ENCODE results near the gene TRPC3.

The TRPC3 gene

DNA sequence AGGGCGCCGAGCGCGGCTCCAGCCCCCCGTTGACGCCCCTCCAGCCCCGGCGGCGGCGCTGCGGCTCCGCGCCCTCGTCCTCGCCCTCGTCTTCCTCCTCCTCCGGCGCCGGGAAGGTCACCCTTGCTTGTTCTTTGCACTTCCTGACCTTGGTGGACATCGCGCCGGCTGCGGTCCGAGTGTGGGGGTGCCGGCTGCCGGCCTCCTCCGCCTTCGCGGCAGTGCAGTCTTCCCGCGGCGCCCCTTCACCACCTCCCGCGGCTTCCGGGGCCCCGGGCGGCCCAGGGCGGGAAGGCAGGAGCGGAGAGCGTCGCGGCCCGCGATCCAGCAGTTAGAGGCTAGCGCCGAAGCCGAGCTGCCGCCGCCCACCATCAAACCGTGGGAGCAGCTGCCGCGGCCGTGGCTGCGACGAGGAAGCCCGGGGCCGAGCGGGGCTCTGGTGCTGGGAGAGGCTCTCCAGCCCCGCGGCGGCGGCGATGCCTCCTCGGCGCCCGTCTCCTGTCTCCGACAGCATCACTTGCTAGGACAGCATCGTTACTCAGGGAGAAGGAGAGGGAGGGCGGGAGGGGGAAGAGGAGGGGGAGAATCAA is at the start of gene TRPC3:
TSS of gene TRPC3 (minus strand) at position 540 of the 590 bp plus-strand sequence. CDS start at position 160, 380 bp downstream.
- DNase-seq, result no peak

DNA sequence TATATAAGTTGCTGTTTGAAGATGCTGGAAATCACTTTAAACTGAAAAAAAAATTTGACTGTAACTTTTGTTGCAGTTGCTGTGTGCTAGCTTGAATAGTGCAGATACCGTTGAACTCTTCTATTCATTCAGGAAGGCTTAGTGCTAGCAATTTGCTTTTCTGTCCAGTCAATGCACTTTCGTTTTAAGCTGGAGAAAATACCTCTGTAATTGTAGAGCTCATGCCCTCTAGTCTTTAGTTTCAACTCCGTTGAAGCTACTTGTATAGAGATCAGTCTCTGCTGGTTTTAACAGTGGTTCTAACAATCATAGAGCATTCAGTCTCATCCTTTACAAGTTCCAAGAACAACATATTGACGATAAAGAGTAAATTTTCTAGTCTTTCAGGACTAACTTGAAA is 49.0 kb upstream of the TRPC3 start:
- no peak for DNase-seq

DNA sequence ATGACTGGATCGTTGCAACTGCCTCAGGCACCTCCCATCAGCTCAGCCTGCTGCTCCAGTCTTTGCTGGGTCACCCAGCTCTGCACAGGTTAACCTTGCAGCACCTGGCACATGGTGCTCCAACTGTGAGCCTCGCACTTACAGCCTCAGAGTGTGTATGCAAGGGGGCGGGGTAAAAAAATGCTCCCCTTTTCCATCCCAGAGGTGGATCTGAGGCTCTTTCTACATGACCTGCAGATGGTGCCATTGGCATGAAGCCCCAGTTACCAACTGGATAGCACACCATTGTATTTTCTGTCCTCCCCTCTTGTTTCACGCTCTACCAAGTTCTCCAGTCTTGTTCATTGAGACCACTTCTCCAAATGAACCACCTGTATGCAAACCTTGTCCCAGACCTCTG is 46.2 kb upstream of the TRPC3 start:
- no peak for DNase-seq

DNA sequence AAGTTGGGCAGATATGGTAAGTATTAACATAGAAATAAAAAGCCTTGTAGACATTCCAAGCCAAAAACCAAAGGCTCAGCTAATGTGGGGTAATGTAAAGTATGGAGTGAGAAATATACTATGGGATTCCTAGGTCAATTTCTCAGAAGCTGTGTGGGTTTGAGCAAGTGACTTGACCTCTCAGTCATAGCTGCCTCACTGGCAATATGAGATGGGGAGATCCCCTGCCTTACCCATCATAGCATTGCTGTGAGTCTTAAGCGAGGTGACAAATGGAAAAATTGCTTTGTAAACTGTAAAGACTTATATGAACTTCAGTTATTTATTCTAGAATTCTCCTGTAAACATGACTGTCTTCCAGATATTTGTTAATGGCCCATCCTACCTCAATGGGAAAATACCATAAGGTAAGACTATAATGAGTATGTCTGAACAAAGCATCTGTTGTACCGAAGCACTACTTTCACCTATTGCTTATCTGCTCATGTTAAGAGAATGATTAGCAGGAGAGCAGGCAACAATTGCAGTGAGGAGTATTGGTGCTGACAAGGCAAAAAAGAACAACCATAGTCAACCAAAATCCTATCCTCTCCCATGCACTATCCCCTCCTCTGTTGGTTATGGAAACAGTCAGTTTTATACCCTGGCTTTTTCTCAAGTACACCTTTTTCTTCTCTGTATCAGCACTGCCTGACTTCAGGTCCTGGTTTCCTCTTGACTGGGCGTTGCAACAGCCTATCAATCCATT is 44.1 kb upstream of the TRPC3 start:
- no peak for DNase-seq

DNA sequence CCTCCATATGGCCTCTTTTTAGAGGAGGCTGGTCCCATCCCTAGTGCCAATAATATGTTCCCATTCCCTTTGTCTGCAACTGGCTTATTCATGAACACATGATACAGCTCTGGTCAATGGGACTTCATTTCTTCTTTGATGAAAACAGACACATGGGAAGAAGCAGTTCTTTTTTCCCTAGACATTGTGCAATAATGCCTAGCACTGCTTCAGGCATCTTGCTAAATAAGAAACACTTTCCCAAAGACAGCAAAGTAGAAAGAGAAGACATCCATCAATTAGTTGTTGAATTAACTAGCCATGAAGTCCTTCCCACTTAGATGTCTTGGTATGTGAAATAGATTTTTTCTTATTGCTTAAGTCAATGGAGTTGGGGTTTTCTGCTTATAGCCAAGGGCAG is 40.1 kb upstream of the TRPC3 start:
- DNase-seq, result no peak

DNA sequence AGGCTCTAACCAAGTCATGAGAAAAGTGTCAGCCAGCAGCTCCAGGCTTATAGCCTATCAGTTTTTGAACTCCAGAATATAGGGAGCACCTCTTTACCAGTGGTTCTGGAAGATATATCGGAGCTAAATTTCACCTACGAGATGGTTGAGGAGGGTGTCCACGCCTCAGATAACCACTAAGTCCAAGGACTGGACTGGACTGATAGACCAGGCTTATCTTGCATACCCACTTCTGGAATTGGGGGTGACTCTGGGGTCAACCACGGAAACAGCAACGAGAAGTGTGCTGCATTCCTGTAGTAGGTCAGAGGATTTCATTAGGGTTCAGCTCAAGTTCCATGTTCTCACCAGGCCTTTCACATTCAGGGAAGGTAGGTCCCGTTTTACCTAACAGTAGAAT is 38.6 kb upstream of the TRPC3 start:
- no peak for DNase-seq

DNA sequence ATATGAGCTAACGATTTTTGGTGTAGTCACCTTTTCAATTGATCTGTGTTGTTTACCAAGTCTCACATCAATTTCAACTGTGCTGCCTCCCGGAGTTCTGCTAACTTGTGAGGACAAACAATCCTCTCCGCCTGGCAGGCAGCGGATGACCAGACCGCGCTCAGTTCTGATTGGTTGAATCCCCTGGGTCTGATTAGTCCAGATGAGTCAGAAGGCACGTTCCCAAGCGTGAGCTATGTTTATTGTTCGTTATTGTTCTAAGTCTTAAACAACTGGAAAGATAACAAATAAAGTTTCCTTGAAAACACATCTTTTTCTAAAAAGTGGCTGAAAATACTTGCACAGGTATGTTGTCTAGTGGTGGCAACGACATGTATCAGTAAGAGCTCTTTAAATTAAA is 37.9 kb upstream of the TRPC3 start:
- DNase-seq, result no peak

DNA sequence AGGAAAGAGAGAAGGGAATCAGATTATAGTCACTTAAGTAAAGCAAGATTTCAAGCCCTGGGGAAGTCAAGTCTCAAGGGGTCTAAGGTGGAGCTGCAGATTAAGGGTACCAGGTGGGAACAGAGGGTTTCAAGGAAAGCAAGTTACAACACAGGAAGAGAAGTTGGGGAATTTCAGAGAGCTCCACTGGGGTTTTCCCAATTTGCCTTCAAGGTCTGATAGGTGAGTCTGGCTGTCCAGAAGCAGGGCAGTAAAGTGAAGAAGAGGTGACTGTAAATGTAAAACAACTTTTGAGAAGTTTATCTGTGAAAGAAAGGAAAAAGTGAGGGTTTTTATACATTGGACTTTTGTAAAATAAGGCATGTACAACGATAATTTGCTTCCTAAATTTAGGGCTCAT is 37.1 kb upstream of the TRPC3 start:
- DNase-seq, result no peak

DNA sequence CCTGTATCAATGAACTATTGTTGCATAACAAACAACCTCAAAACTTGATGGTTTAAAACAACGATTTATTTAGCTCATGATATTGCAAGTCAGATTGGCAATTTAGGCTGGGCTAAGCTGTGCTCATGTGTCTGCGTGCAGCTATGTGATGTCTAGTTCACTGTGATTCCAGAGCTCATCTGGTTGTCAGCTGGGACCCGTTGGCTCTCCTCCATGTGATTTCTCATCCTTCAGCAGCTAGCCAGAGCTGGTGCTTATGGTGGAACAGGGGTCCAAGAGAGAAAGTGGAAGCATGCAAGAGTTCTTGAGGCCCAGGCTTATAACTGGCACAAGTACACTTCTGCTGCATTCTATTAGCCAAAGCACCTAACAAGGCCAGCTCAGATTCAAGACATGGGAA is 28.8 kb upstream of the TRPC3 start:
- DNase-seq, result no peak

DNA sequence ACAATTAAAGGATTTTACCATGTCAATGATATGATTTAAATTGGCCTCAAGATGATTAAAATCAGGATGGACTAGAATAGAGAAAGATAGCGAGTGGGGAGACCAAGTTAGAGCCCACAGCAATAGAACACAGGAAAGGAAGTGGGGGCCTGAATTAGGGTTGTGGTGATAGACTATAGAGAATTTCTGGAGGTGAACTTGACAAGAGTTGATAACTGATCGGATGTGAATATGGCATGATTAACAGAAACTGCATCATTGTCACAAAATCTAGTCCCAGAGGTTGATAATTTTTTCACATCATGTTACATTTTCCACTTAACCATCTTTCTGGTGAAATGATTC is 26.3 kb upstream of the TRPC3 start:
- DNase-seq, result no peak

DNA sequence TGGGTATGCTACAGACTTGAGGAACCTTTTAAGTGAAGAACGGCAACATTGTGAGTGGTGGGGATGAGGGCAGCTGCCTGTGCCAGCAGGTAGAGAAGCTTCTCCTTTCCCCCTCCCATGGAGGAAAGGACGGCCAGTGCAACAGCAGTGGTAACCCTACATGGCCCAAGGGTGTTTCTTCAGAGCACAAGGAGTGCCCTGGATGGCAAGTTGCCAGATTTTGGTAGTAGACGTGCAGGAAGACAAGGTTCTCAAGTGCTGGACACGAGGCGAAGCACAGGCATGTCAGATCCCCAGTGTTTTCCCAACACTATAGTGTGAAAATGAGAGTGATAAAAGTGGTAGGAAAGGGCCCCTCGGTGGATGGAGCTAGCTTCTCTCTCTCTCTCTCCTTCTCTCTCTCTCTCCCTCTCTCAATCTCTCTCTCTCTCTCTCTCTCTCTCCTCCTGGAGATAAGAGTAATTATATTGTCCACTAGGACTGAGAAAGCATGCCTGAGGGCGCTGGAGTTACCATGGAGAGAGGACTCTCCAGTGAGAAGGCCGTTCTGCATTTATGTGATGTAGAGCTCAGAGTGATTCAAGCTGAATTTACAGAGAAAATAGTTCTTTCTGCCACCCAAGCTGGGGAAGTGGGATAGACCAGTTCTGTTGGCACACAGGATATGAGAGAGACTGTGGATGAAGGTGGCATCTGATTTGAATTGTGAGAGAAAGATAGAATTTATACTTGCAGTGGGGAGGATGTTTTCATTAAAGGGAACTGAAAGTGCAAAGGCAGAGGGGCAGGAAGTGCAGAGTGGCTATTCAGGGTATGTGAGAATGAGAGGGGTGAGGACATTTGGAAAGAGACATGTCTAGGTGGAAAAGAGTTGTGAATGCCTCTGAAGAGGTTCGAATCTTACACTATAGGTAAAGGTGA is 25.7 kb upstream of the TRPC3 start:
- DNase-seq, result no peak

DNA sequence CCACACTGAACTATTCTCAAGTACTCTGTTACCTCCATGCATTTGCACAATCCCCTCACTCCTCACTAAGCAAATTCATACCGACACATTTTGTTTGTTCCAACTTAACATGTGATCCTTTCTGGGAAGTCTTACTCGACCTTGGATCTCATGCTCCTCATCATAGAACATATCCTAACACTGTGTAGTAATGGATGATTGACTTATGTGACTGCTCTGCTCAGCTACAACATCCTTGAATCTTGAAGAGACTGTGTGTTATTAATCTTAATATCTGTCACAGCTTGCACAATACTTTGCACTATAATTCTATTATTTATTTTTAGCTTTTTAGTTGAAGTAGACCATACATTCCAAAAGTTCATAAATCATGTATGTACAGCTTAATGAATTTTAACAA is 23.9 kb upstream of the TRPC3 start:
- no peak for DNase-seq

DNA sequence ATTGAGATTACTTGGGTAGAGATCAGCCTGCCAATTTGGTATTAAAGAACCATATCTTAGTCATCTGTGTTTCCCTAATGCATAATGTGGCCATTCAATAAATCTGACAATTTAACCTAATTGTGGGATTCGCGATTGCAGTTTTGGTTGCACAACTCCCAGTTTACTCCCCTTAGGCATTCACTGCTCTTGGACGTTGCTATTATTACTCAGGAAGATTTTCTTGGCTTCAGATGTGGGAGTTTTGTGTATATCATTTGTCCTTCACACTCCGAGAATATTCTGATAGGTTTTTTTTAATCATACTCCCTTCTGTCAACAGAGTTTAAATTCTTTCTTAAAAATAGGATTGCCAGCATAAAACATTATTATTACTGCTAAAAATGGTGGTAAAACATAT is 22.0 kb upstream of the TRPC3 start:
- DNase-seq, result no peak

DNA sequence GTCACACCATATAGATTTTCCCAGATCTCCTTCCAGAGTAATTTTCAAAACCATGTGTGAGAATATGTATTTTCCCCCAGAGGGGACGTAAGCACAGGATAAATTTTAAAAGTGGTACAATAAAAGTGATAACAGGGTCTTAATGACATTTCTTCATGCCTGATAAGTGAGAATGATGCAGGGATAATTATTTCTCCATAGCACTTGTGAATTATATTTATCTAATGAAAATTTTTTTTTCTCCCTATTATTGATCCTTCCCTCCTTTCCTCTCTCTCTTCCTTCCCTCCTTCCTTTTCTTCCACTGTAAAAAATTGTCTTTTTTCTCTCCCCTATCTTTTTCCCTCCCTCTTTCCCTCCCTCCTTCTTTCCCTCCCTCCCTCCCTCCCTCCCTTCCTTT is 17.0 kb upstream of the TRPC3 start:
- no peak for DNase-seq

DNA sequence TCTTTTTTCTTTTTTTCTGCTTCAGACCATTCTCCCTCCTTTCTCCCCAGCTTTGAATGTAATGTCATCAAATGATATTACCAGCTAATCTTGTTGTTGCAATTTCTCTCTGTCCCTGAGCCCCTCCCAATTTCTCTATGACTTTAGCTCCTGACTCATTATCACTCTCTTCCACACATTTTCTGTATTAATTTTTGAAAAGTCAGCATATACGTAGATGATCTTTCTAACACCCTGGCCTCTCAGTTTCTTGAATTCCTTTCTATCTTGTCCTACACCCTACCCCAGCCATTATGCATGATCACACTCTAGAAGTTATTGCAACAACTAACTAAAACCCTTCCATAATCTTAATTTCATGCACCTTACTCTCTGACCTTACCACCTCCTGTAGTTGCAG is 13.1 kb upstream of the TRPC3 start:
- no peak for DNase-seq

DNA sequence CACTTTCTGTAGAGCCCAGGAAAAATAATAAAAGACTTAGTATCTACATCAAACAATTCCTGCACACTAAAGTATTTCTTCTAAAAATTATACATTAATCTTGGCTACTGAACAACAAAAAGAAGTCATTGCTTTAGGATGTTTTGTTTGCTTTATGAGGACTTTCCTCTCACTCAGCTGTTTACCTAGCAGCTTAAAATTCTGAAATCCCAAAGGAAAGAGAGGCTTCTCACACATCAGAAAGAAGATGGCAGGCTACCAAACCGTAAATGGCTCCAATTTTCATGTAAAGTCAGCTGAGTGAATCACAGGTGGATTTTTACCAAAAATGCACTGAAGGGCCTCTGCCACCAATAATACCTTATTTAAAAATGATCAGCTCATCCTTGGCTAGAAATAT is 9.0 kb upstream of the TRPC3 start:
- no peak for DNase-seq

DNA sequence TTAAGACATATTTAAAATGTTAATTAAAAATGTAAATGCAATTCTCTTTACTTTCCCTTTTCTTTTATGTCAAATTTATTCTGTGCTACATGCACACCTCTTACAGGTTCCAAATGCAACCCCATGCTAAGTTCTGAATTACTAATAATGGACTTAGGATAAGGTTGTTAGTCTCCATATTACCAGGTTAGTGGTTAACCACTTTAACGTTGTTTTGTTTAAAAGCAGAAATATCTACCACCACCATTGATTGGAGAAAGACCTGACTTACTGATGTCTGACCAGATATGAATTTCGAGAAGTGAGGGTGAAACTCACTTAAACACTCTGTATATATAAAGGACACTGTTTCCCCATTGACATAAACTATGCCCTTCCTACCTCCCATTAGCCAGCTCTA is 6.9 kb upstream of the TRPC3 start:
- no peak for DNase-seq

DNA sequence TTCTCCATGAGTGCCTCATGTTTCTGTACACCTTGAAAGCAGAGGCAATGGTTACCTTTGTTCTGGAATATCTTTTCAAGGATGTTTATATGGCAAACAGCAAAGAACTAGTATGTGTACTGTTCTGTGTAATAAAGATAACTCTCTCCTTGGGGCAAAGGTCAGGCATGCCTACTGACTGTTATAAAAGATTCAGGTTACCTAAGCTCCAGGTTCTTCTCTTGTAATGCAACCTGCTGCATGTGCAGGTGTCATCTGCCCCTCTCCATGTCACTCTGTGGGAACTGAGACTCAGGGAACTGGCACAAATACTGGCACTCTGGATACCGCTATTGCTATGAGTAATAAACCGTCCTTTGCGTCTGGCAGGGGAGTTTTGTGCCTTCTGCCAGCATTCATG is 5.4 kb upstream of the TRPC3 start:
- no peak for DNase-seq

DNA sequence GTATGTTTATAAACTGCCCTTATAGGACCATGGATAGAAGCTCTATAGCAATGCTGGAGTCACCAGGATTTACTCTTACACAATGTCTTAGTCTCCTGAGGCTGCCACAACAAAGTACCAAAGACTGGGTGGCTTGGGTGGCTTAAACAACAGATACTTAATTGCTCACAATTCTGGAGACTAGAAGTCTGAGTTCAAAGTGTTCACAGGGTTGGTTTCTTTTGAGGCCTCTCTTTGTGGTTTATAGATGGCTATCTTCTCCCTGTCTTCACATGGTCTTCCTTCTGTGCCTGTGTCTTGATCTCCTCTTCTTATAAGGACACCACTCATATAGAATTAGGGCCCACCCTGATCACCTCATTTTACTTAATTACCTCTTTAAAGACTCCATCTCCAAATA is 2.0 kb upstream of the TRPC3 start:
- DNase-seq, result no peak

DNA sequence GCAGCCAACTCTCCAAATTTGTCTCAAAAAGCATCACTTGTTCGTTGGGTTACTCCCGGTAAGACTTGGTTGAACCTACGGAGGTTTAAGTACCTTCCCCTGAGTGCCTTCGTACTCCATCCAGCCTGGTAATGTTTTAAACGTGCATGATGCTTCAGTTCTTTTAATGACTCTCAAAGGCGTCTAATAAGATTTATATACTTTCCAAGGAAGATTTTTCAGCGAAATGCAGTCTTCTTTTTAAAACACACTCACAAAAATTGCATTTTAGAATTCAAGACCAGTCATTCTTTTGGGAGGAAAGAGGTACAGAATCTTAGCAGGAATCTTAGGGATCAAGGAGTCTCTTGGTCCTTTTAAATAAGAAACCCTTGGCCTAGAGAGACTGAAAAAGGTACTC is 430 bp upstream of the TRPC3 start:
- no peak for DNase-seq

DNA sequence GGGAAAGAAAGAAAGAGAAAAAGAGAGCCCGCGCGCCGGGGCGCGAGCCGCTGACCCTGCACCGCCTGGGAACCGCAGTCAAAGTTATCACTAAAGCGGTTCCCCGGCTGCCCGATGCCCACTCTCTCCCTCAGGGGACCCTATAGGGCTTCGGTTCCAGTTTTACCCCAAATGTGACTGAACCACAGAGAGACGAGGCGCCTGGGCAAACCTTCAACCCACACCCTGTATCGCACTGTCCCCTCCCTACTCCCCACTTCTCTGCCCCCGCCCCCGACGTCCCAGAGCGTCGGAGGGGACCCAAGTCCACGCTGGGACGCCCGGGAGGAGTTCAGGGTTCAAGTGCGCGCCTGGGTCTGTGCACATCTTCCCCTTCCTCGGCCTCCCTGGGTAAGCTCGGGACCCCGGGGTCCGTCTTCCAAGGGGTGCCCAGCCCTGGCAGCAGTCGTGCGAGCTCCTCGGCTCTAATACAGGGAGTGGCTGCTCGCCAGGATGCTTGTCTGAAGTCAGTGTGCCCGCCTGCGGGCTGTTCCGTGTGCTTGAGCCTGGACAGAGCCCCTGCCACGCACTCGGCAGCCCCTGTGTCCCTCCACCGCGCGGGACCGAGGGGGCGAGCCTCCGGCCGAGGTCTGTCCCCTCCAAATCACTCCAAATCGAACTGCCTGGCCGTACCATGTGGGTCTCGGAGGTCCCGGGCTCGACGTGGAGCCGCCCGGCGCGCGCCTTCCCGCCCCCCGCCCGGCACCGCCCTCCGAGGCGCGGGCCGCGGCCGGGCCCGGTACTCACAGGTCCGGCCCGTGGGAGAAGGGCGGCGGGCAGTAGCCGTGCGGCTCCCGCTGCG is 960 bp downstream of the TRPC3 start:
- DNase-seq, result no peak

DNA sequence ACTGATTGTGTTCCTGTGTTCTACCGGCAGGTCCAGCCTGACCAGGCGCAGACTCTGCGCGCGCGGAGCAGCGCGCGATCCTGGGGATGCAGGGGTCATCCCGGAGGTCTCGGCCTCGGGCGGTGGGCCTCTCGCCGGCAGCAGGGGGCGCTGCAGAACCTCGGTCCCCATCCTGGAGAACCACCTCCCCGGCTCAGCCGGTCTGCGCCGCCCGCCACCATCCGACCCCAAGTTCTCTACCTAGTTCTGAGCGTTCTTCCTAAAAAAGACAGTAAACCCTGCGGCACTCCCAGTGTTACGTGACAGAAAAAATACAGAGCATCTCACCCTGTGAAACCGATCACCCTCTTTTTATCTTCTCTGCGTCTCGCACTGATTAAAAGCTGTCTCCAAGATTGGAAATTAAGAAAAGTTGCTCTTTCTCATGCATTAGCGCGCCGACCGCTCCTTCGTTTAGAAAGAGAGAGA is 1.6 kb downstream of the TRPC3 start:
- DNase-seq, result no peak

DNA sequence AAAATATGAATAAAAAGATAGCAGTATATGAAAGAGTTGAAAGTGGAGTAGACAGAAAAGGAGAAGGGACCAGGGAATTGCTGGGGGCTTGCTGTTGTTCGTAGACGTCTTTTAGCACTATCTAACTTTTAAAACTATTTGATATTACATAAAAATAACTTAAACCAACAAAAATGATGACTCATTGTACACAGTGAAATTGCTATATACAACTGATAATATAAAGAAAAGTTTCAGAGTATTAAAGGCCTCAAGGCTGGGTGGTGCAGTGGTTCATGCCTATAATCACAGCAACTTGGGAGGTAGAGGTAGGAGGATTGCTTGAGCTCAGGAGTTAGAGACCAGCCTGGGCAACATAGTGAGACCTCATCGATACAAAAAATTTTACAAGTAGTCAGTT is 5.2 kb downstream of the TRPC3 start:
- no peak for DNase-seq
